Measurements from ENCODE around the gene ABCA4.
A peak's percentile ranks its signal among the peaks of the same experiment; 100 is the strongest.

ABCA4 gene

GRCh38 chr1:94105957-94106529 lies 14.9 kb downstream of the ABCA4 start:
- POLR2A ChIA-PET (ENCODE audit: low non-redundant PET): no interaction called here
- TF ChIP-seq CTCF (conservative IDR thresholded peaks at IDR 0.05; ENCODE audit: low read depth): no peak
- CTCF ChIA-PET: no interaction called here
- no peak overlapping the region for H3K27ac ChIP-seq
- DNase-seq (ENCODE audit: low spot score): no peak

GRCh38 chr1:94105581-94105952 lies 15.4 kb downstream of the ABCA4 start:
- H3K27ac ChIP-seq: no peak overlapping the region
- ChIA-PET CTCF (interaction anchor here (0.7 kb wide), 1 partner anchor 11 kb away, joined by 3 read pairs; no protein-coding TSS in a partner anchor), POLR2A (ENCODE audit: low non-redundant PET) (no interaction called here)
- DNase-seq (ENCODE audit: low spot score): no peak
- TF ChIP-seq CTCF (conservative IDR thresholded peaks at IDR 0.05; ENCODE audit: low read depth): no peak

- no peak for TF ChIP-seq CTCF (conservative IDR thresholded peaks at IDR 0.05; ENCODE audit: low read depth)
- ChIA-PET POLR2A (ENCODE audit: low non-redundant PET) (no interaction called here), CTCF (interaction anchor here (0.7 kb wide), 1 partner anchor 10 kb away, joined by 3 read pairs; no protein-coding TSS in a partner anchor)
- H3K27ac ChIP-seq: no peak overlapping the region
- DNase-seq (ENCODE audit: low spot score): no peak
Measured at GRCh38 chr1:94104776-94105580, 16.0 kb downstream of the ABCA4 start.

GRCh38 chr1:94104127-94104684 lies 16.7 kb downstream of the ABCA4 start:
- no peak for DNase-seq (ENCODE audit: low spot score)
- no peak for TF ChIP-seq CTCF (conservative IDR thresholded peaks at IDR 0.05; ENCODE audit: low read depth)
- ChIA-PET CTCF (interaction anchor here (0.5 kb wide), 1 partner anchor 353 kb away, joined by 3 read pairs; no protein-coding TSS in a partner anchor), POLR2A (ENCODE audit: low non-redundant PET) (interaction anchor here (0.9 kb wide), 1 partner anchor 13 kb away, joined by 3 read pairs; no protein-coding TSS in a partner anchor)
- H3K27ac ChIP-seq: no peak overlapping the region

GRCh38 chr1:94103608-94104007 lies 17.3 kb downstream of the ABCA4 start:
- H3K27ac ChIP-seq: no peak overlapping the region
- POLR2A ChIA-PET (ENCODE audit: low non-redundant PET): interaction anchor here (0.9 kb wide), 1 partner anchor 13 kb away, joined by 3 read pairs; no protein-coding TSS in a partner anchor
- CTCF ChIA-PET: interaction anchor here (0.5 to 0.7 kb wide), 3 partner anchors 88 to 354 kb away, joined by 3 to 4 read pairs (median 3); no protein-coding TSS in a partner anchor
- no peak for TF ChIP-seq CTCF (conservative IDR thresholded peaks at IDR 0.05; ENCODE audit: low read depth)
- peak; percentile 12 for DNase-seq (ENCODE audit: low spot score)

- DNase-seq (ENCODE audit: low spot score): peak; percentile 10
- ChIA-PET POLR2A (ENCODE audit: low non-redundant PET) (no interaction called here), CTCF (no interaction called here)
- no peak for TF ChIP-seq CTCF (conservative IDR thresholded peaks at IDR 0.05; ENCODE audit: low read depth)
- H3K27ac ChIP-seq: no peak overlapping the region
Measured at GRCh38 chr1:94101613-94102525, 19.1 kb downstream of the ABCA4 start.

All from RWPE1 (cell line).